Left colon (tissue), 2 donors: ENCODE data around the gene SYPL2. TPM values are rescaled to one million over a fixed set of nuclear protein-coding genes. Genes with fewer than 3 reads are reported as not detected.
"Not testable (repeated sequence)": the region's sequence is repeated elsewhere in the genome, so short reads cannot be mapped to it uniquely, and the experiment has no call there.

Experiments
- ATAC-seq: fragments of 200-7000 bp; cut with Tn5 transposase; one replicate; pipeline ENCODE4 v1.9.1; 2020; ENCODE audit warnings: mild to moderate bottlenecking, moderate library complexity
- DNase-seq, 2 donors: peaks; one replicate each; pipeline ENCODE4 v3.0.0-alpha.2; 2020
- intact Hi-C, 2 donors: fragments of 100-400 bp; cut with DNase I in 1 of 2; cut with micrococcal nuclease in 1 of 2; formaldehyde crosslinking; loops; one replicate each; pipeline versions ENCODE4 v1.11.2 to v1.14.0; 2022; cut with DNase I, micrococcal nuclease
- long read RNA-seq: library from polyadenylated mRNA; unstranded; transcript quantifications from one replicate; pipeline ENCODE4 v2.0.0, GENCODE V29; 2021
- total RNA-seq, 2 donors: library from RNA; stranded (reverse); fragmentation: NEBNext Ultra II Directional; extraction: Animal tissue kit (Norgen Biotek cat#: 25700); gene quantifications; one replicate each; pipeline ENCODE4 v1.2.1, GENCODE V29; 2021
- donor health status: DM: no; HTN: no; CAD: no.
- donor health status: DM: yes; HTN: yes; CAD: no.

Gene SYPL2
- under 1 TPM; 0.15 to 0.87 TPM for total RNA-seq
- long read RNA-seq = 0 reads

DNA sequence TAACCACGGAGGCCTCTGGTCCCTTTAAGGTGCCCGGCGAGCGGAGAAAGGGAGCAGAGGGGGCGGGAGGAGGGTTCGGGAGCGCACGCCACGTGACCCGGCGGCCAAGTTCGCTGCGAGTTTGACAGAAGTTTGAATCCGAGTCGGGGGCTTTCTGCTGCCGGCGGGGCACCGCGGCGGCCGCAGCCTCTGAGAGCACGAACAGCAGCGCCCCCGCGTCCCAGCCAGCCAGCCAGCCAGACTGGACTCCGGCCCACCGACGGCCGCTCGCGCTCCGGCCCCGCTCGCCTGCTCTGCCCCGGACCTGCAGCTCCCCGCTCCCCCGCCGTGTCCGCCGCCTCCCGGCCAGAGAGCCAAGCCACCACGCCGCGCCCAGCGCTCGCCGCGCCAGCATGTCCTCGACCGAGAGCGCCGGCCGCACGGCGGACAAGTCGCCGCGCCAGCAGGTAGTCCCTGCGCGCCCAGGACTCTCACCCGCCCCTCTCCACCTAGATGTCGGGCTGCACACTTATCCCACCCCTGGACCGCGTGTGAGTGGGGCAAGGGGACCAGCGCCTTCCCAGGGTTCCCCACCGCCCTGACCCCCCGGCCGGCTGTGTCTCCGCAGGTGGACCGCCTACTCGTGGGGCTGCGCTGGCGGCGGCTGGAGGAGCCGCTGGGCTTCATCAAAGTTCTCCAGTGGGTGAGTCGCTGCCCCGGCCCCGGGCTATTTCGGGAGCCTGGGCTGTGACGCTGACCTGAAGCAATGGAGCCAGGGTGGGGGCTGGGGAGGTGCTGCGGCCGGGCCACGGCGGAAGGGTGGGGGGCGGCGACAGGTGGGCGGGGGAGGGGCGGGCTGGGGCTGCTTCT is at the start of gene SYPL2:
Gene SYPL2 (plus strand): TSS at position 95 of the 849 bp plus-strand sequence. CDS start 298 bp downstream, at position 393.
- peak in 1 of 2 donors; percentile 53 for DNase-seq

DNA sequence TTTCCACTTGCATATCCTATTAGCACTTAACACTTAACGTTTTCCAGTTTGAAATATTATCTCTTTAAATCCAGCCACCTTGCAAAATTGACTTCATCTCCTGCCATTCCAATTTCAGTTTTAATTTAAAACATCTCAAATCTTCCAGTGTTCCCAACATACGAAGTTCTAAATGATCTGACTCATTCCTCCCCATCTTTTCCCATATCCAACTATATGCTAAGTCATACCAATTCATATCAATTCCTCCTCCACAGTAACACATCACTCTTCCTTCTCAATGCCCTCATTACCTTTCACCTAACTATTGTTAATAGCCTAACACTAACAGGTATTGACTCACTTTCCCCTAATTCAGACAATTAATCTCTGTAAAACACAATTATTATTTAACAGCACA is 42.8 kb upstream of the SYPL2 start:
- DNase-seq (no peak), ATAC-seq (no peak)
- intact Hi-C loops = no loop called here

More for the DNA sequence above, at the start of gene SYPL2:
- peak; percentile 85 for ATAC-seq
- intact Hi-C loops = no loop called here

DNA sequence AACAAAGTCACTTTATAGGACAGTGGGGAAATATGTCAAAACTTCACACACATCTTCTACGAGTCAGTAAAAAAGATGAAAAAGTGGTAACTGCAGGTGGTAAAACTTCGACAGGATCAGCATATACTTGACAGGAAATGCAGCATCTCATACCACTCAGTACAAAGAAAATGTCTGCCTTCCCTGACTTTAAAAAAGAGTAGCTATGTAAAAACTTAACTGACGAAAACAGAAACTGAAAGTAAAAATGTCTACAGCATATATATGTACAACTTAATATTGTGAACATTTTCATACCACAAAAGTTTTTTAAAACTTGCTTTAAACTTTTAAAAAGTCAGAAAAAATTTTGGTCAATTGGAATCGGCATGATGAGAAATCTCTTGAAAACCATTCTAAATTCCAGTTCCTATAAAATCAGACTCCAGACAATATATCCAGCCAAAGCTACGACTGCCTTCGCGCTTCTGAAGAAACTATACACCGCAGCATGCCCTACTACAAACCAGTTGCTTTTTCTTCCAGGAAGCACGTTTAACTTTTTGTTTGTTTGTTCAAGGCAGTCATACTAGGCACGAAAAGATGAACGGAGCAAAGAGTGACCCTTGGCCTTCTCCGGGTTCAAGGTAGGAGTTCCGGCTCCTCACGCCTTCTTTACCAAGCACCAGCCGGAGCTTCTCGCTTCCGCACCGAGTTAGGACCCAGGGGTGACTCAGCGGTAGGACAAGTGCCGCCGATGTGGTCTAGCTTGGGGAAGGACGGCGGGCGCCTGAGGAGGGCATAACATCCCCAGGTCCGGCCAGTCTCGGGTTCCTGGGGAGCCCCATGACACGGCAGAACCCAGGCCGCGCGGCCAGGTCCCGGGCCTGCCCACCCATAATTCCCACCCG is 40.7 kb upstream of the SYPL2 start:
- peak; percentile 67 for ATAC-seq
- intact Hi-C loops = no loop called here
- DNase-seq = peak; percentile 66 to 67

DNA sequence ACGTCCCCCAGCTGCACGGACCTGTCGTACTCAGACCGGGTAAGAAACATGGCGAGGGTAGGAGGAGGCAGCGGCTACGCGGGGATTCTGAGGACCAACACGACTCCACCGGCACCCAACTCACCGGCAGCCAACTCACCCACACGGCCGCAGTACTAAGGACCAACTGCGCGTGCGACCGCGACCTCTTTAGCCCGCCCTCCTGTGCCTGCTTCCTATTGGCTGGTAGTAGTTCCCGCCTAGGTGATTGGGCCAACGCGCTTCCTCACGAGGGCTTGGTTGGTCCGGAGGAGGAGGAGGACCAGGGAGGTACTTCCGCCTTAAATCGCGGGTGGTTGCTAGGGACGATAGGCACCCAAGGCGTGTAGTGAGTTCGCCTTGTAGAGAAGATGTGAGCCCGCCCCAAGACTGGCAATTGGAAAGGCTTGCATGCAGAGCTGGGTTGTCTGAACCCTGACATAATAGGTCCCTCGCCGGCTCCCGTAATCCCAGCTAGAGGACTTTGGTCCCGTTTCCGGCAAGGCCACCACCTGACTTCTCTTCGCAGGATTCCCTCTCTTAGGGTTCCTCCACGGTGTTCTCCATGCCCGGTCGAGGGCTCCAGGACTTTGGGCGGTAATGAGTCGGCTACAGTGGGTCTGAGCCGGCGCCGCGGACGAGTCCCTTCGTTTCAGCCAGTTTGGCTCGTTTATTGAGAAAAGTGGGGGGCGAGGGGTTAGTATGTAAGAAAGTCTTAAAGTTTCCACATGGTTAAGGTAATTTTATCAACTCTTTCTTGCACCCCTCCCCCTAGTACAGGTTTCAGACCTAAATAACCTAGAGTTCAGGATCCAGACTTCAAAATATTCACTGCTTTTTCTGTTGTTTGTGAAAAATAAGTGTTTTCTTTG is 39.8 kb upstream of the SYPL2 start, which contains the start of gene PSMA5:
Gene PSMA5 (minus strand): TSS at position 168 of the 890 bp plus-strand sequence. CDS start 118 bp downstream, at position 50.
- intact Hi-C loops = no loop called here
- peak; percentile 93 for ATAC-seq

DNA sequence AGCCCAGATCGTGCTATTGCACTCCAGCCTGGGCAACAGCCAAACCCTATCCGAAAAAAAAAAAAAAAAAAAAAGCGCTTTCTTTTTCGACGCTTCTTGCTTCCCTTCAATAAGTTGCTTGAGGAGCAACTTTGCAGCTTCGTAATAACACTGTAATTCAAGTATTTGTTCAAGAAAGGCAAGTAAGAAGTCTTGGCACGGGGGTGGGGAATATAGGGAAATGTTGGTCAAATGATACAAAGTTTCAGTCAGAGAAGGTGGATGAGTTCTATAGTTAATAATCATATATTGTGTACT is 39.2 kb upstream of the SYPL2 start:
- intact Hi-C loops = no loop called here
- DNase-seq = no peak
- no peak for ATAC-seq

More for the DNA sequence above, 39.8 kb upstream of the SYPL2 start, which contains the start of gene PSMA5:
- DNase-seq = peak; percentile 96 to 99

DNA sequence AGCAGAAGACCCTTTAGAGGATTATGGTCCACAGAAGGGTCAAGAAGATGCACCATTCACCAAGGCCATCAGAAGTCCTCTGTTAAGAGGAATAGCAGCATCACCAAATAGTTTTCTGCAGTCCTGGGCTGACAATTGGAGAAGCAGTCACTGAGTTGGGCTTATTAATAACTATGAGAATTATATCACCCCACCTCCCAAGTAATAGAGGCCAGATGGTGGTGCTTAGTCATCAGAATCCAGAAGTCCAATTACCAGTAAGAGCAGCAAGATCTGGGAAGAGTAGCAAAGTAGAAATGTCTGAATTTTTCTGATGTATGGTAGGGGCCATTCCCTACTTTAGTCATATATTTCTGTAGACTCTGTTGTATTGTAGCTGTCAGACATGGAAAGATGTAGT is 34.0 kb upstream of the SYPL2 start:
- intact Hi-C loops = no loop called here
- ATAC-seq (no peak), DNase-seq (no peak)

DNA sequence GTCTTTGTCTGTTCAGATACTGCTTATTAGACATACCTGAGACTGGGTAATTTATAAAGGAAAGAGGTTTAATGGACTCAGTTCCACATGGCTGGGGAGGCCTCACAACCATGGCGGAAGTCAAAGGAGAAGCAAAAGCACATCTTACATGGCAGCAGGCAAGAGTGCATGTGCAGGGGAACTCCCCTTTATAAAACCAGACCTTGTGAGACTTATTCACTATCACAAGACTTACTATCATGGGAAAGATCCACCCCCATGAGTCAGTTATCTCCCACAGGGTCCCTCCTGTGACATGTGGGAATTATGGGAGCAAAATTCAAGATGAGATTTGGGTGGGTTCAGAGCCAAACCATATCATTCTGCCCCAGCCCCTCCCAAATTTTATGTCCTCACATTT is 33.0 kb upstream of the SYPL2 start:
- ATAC-seq (no peak), DNase-seq (no peak)
- intact Hi-C loops = no loop called here

DNA sequence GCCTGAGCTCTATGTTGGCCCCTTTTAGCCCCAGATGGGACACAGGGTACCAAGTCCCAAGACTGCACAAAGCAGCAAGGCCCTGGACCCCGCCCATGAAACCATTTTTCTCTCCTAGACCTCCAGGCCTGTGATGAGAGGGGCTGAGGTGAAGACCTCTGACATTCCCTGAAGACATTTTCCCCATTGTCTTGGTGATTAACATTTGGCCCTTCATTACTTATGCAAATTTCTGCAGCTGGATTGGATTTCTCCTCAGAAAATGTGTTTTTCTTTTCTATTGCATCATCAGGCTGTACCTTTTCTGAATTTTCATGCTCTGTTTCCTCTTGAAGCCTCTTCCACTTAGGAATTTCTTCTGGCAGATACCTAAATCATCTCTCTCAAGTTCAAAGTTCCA is 31.9 kb upstream of the SYPL2 start:
- ATAC-seq = no peak
- DNase-seq = no peak
- intact Hi-C loops = no loop called here

DNA sequence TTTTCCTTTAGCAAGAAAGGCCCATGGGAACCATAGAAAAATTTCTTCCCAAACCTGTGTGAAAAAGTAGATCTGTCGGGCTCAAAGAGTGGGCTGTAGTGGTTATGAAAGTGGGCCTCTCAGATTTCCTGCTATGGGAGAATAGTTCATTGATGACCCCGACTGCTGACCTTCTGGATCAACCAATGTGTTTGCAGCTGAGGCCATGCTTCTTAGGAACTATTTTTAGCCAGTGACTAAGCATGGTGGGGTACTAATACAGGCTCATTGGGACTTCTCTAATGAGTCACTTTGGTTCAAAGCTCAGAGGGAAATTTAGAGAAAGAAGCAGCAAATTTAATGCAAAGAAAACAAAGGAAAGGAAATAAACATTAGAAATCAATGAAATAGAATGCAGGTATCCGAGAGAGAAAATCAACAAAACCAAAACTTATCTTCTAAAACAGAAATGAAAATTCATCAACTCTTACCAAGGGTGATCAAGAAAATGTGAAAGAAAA is 27.5 kb upstream of the SYPL2 start:
- ATAC-seq (no peak), DNase-seq (no peak)
- intact Hi-C loops = no loop called here

DNA sequence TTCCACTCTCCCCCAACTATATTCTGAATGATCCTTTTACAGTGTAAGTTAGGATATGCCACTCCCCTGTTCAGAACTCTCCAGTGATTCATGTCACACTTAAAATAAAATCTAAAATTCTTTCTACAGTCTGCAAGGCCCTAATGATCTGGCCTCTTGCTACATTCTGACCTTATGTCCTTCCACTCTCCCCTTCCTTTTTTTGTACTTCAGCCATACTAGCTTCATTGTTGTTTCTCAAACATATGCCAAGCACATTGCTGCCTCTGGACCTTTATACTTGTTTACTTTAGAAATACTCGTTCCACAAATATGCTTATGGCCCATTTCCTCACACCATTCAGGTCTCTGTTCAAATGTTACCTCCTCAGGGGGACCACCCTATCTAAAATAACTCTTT is 25.3 kb upstream of the SYPL2 start:
- no peak for DNase-seq
- intact Hi-C loops = no loop called here
- no peak for ATAC-seq

DNA sequence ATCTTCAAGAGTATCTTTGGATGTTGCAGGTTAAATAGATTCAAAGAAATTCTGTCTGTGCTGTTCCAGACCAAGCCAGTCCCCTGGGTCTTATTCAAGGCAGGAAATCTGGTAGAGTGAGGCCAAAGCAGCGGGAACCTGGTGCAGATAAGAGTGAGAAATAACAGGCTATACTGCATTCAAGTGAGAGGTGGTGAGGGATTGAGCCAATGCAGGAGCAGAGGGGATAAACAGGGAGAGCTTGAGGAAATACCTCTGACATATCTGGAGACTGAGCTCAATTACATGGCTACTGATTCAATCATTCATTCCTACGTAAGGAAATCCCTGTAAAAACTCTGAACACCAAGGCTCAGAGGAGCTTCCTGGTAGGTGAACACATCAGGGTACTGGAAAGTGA is 22.9 kb upstream of the SYPL2 start:
- intact Hi-C loops = no loop called here
- no peak for DNase-seq
- ATAC-seq = no peak

DNA sequence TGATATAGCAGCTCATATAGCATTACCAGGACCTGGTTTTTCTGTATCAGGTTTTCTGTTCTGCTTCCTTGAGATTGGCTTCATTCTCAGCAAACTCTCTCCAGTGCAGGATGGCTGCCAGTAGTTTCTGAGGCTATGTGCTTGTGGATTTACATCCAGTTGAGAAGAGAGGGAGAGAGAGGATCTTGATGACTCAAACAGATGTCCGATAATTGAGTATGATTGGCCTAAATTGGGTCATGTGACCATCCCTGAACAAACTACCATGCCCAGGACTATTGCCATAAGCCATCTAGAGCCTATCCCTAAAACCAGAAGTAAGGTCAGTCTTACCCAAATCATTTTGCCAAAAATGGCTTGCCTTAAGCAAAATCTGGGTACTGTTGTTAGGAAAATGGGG is 22.0 kb upstream of the SYPL2 start:
- no peak for ATAC-seq
- no peak for DNase-seq
- intact Hi-C loops = no loop called here

DNA sequence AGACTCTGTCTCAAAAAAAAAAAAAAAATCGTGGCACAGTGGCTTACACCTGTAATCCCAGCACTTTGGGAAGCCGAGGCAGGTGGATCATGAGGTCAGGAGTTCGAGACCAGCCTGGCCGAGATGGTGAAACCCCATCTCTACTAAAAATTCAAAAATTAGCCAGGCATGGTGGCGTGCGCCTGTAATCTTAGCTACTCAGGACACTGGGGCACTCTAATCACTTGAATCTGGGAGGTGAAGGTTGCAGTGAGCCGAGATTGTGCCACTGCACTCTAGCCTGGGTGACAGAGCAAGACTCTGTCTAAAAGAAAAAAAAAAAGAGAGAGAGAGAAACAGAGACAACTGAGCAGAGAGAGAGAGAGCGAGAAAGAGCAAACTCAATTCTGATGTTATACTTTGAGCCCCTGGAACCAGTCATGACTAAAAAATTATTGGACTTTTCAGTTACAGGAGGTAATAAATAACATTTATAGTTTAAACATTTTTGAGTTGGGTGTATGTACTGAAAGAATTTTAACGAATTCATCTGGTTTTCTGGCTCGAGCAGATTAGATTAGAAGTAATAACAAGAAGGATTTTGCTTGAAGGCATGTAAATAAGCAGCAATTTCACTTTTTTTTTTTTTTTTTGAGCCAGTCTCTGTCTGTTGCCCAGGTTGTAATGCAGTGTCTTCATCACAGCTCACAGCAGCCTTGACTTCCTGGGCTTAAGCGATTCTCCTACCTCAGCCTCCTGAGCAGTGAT is 20.2 kb upstream of the SYPL2 start:
- intact Hi-C loops, DNase-seq, ATAC-seq: not testable (repeated sequence)

DNA sequence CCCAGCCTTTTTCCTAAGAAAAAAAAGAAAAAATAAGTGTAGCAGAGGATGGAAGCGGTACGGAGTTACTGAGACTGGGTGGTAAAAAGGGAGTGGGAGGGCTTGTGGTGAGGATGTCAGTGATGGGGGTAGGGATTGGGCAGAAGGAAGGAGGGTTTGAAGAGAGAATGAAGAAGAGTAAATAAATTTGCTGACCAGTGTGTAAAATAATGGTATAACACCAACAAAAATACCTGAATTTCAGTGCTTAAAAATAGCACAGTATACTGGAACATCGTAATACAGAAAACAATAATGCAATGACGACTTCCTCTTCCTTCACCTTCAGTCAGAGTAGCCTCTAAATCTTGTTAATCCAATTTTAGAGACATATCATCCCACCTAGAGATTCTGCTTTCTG is 18.8 kb upstream of the SYPL2 start:
- ATAC-seq (no peak), DNase-seq (no peak)
- intact Hi-C loops = no loop called here

DNA sequence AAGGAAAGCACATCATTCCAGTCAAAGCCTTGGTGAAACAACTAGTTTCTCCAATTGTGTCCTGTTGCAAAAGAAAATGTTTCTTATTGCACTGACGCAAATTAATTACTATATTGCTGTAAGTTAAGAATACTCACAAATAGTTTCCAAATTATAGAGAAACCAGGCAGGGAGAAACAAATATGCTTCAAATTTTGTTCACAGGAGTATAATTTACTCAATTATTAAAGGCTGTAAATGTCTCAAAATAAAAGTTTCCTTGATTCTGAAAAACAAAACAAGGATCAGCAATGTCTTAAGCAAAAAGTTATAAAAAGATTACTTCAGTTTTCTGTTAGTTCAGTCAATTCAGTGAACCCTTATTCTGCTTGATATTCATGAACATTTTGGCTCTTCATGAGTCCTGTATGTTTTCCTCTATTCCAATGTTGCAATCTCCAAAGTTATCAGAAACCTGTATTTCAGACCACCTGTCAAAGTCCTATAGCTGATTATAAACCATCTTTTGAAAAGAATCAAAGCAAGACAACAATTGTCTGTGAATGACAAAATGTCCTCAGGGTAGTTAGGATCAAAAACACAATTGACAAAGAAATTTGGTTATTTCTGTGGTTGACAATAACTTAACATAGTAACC is 11.7 kb upstream of the SYPL2 start:
- intact Hi-C loops = no loop called here
- ATAC-seq (no peak), DNase-seq (no peak)

DNA sequence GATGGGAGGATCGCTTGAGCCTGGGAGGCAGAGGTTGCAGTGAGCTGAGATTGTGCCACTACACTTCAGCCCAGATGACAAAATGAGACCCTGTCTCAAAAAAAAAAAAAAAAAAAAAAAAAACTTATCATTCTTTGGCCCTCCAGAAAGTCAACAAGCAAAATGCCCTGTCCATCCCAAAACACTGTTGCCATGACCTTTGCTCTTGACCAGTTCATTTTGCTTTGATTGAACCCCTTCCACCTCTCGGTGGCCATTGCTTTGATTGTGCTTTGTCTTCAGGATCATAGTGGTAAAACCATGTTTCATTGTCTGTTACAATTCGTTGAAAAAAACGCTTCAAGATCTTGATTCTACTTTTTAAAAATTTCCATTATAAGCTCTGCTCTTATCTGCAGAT is 8.5 kb upstream of the SYPL2 start:
- intact Hi-C loops = no loop called here
- no peak for ATAC-seq
- DNase-seq = no peak

DNA sequence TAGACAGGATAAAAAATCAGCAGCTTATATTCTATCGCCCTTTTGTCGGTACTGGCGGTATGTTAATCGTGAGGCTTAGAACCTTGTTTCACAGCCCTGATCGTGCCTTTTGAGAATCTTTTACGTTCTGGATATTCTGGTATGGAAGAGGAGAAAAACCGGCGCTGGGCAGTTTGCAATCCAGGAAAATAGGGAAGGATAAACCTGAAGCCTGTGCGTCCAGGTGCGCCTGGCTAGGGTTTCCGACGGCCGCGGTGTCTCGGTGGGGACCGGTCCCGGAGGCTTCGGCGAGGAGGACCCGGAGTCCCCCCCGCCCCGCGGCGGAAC is 258 bp upstream of the SYPL2 start:
- ATAC-seq (no peak), DNase-seq (no peak)

DNA sequence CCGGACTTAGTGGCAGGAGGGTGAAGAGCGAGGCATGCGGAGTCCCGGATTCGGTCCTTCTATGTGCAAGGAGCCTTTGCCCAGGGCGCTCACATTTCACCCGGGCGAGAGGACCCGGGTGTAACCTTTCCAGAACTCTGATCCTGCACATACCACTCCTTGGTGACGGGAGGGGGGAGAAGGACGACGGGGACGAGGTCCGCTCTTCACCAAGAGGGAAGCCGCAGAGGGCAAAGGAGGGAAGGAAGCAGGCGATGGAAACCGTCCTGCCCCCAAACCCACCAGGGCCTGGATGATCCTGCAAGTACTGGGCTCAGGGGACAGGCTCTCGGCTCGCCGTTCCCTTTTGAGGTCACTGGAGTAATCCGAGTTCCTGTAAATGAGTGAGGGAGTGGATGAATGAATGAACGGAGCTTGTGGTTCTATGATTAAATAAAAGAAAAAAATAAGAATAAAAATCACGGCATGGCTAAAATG is 993 bp downstream of the SYPL2 start:
- ATAC-seq (peak; percentile 29), DNase-seq (no peak)
- intact Hi-C loops = no loop called here

More for the DNA sequence above, 258 bp upstream of the SYPL2 start:
- intact Hi-C loops = no loop called here
